GM12801 (cell line): Measurements from ENCODE around the gene DCTN1.

ENCODE experiments used
- TF ChIP-seq, protein P1 (sequence below): IDR thresholded peaks from one replicate; pipeline ENCODE4 v1.5.1; 2011; ENCODE audit warnings: control low read depth; ENCODE audit not compliant: insufficient read length; ENCODE audit errors: extremely low read depth

DCTN1 gene

DNA sequence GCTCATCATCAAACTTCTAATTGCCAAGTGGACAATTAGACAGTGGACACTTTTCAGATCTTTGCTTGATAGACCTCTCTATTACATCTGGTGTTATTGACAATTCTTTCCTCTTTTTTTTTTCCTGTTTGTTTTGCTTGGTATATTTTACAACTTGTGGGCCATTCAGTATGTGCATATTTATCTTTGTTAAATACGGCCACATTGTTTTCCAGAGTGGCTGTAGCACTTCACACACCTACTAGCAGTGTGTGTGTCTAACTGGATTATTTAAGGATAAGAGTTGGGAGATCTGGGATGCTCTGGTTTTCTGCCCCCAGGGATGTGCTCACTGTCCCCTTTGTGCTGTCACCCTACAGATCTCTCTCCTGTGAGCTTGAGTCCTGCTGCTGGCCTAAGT, 32.8 kb downstream of the DCTN1 start:
- TF ChIP-seq, protein P1, sequence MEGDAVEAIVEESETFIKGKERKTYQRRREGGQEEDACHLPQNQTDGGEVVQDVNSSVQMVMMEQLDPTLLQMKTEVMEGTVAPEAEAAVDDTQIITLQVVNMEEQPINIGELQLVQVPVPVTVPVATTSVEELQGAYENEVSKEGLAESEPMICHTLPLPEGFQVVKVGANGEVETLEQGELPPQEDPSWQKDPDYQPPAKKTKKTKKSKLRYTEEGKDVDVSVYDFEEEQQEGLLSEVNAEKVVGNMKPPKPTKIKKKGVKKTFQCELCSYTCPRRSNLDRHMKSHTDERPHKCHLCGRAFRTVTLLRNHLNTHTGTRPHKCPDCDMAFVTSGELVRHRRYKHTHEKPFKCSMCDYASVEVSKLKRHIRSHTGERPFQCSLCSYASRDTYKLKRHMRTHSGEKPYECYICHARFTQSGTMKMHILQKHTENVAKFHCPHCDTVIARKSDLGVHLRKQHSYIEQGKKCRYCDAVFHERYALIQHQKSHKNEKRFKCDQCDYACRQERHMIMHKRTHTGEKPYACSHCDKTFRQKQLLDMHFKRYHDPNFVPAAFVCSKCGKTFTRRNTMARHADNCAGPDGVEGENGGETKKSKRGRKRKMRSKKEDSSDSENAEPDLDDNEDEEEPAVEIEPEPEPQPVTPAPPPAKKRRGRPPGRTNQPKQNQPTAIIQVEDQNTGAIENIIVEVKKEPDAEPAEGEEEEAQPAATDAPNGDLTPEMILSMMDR: no peak

DNA sequence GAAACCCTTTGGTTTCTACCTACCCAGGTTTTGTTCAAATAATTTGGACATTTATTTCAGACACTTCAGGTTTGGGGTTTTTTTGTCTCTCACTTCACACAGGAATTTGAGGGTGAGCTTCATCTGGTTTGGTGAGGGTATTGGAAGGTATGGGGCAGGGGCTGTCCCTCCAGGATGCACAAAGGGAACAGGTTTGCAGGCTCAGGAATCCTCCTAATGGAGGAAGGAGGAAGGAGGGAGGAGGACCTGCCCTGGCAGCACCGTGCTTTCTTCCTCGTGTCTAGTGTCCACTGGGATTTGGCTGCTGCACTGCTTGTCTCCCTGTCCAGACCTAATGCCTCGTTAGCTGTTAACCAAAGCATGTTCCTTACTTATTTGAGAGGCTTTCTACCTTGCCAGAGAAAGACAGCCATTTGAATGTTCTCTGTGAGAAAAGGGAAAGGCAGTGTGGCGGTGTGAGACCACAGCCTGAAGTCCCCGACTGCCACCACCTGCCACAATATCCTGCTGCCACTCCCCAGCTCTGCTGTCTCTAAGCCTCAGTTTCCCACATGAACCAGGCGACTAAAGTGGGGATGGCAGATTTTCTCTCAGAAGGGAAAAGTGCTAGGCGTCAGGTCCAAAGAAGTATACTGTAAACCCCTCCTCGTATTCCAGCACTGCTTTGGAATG, 34.7 kb downstream of the DCTN1 start:
- TF ChIP-seq, protein P1: no peak

DNA sequence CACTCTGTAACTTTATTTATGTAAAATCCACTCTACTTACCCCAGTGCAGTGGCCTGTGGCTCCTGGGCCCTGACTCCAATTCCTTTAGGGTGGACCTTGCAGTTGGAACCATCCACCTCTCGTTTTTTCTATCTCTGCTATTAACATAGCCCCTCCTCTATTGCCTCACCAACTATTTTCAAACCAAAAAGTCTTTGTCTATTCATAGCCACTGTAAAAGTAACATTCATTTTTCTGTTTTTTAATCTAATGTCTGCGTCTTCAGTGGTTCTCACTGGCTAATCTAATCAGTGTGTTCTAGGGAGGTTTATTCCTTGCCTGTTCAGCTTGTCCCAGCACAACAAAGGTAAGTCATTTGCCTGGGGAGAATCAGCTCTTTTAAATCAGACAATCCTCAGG, 36.8 kb downstream of the DCTN1 start, which contains the start of gene SLC4A5:
Gene SLC4A5 (minus strand): TSS at position 101 of the 400 bp plus-strand sequence. CDS start 28,393 bp downstream, outside the sequence.
- TF ChIP-seq, protein P1: no peak

DNA sequence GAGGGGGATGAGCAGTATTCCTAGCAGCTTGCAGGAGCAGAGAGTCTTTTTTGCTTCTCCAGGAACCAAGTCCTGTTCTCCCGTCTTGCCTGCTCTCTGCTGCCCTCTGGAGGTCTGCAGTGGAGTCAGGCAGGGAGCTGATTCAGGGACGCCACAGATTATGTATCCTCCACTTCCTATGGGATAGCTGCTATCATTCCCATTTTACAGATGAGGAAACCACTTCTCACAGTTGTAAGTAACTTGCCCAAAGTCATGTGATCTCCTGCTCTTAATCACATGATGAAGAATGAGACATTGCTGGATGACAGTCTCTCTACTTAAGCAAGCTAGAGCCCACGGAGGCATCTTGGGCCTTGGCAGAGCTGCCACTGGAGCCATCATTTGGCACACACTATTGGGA, 45.2 kb downstream of the DCTN1 start:
- TF ChIP-seq, protein P1: no peak

DNA sequence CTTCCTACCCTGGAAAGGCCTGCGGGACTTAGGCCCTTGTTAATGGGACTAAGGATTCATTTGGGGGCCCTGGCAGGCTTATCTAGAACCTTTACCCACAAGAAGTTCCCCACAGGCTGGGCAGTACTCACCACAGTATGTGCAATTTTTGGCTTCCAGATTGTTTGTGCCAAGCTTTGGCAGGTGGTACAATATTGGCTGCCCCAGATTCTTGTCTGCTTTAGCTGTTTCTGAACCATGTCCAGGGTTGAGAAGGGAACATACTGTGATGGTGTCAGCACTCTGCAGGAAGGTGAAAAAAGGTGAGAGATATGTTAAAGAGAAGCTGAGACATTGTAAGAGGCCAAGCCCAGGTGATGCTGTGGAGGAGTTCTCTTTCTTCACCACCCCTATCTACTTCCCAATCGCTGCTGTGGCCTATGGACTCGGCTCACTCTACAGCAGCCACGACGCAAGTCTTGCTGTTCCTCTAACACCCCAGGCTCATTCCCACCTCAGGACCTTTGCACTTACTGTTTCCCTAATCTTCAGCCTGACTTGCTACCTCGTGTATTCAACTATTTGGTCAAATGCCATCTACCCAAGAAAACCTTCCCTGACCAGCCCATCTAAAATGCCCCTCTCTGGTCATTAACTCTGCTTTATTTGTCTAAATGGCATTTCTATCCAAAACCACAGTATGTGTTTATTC, 46.1 kb downstream of the DCTN1 start:
- TF ChIP-seq, protein P1: no peak

DNA sequence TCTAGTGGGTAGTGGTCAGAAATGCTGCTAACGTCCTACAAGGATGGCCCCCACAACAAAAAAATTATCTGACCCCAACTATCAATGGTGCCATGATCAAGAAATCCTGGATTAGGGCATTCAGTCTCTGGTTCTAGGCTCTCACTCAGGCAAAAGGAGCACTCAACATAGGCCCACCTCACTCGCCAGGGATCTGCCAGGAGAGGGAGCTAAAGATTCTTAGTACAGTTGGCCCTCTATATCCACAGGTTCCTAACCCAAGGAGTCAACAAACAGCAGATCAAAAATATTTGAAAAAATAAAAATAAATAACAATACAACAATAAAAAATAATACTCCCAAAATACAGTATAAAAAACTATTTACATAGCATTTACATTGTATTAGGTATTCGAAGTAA, 46.9 kb downstream of the DCTN1 start:
- TF ChIP-seq, protein P1: no peak

DNA sequence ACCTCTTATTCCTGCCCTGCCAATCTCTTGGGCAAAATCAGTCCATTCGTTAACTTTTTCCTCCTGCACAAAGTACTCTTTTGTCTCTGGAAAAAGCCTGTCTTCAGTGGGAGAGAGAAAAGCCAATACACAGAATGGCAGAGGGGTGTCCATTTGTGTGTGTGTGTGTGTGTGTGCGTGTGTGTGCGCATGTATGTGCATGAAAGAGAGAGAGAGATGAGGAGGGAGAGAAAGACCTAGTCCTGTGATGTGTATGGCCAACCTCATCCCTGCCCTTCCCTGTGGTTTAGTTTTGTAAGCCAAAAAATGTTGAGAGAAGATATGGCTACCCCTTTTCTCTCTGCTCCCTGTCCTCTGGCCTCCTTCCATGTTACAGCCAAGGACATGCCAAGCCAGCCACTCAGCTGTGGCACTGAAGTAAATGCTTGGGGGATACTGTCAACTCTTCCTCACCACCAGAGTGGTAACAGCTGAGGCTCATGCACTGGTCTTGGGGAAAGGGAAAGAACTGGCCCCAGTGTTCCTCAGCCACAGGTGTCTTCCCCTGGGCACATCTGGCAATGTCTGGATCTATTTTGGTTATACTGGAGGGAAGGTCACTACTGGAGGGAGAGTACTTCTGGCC, 47.4 kb downstream of the DCTN1 start:
- TF ChIP-seq, protein P1: no peak
